ENCODE results near the gene WASF3.

Gene WASF3

DNA sequence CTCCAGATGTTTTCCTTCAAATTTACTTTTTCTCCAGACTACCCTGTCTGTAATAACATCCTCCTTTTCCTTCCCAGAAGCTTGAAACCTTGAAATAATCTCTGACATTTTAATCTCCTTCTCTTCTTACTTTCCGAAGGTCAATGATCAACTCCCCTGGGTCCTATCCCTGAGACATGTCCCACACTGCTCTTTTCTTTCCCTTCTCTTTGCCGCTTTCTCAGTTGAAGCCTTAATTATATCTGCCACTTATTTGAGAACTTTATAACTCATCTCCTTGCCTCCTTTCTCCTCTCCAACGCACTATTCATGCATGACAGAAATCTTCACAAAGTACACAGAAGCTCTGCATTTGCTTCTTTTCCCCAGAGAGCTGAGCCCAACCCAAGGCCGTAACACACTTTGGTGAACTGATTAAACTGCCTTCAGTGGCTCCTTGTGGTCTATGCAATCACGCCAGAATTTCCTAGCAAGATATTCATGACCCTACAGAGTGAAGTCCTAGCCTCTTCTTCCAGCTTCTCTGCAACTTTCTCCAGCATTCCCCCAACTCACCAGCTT lies 9.2 kb upstream of the WASF3 start:
- no peaks in the 10 kb centered on the region for H3K9me3 ChIP-seq (ENCODE audit: control insufficient read depth, insufficient read depth, low read length)
- H3K27me3 ChIP-seq (ENCODE audit: control insufficient read depth, low read length), result no peaks in the 10 kb centered on the region
- H3K4me1 ChIP-seq (ENCODE audit: control insufficient read depth, low read length), result no peaks in the 10 kb centered on the region
- H4K20me1 ChIP-seq (ENCODE audit: control insufficient read depth, insufficient read depth, low read depth, low read length), result no peaks in the 10 kb centered on the region
- no peak overlapping the region for H3K4me3 ChIP-seq (ENCODE audit: low read length)
- no peak overlapping the region for H3K4me2 ChIP-seq (ENCODE audit: low read length)
- H3F3A ChIP-seq (ENCODE audit: control insufficient read depth, insufficient read depth), result no peaks in the 10 kb centered on the region
- TF ChIP-seq, protein P1, sequence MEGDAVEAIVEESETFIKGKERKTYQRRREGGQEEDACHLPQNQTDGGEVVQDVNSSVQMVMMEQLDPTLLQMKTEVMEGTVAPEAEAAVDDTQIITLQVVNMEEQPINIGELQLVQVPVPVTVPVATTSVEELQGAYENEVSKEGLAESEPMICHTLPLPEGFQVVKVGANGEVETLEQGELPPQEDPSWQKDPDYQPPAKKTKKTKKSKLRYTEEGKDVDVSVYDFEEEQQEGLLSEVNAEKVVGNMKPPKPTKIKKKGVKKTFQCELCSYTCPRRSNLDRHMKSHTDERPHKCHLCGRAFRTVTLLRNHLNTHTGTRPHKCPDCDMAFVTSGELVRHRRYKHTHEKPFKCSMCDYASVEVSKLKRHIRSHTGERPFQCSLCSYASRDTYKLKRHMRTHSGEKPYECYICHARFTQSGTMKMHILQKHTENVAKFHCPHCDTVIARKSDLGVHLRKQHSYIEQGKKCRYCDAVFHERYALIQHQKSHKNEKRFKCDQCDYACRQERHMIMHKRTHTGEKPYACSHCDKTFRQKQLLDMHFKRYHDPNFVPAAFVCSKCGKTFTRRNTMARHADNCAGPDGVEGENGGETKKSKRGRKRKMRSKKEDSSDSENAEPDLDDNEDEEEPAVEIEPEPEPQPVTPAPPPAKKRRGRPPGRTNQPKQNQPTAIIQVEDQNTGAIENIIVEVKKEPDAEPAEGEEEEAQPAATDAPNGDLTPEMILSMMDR (IDR thresholded peaks at IDR 0.05; ENCODE audit: low read depth, low read length, poor library complexity, severe bottlenecking), result no peak
- no peak for TF ChIP-seq EZH2phosphoT487 (IDR thresholded peaks at IDR 0.05; ENCODE audit: borderline replicate concordance, low read length)
- no peak overlapping the region for H3K27ac ChIP-seq (ENCODE audit: low read depth, low read length)
- no peaks in the 10 kb centered on the region for H3K36me3 ChIP-seq (ENCODE audit: control insufficient read depth, low read length)
- no peaks in the 10 kb centered on the region for H3K9me2 ChIP-seq (replicated peaks; ENCODE audit: control insufficient read depth, low read length)
- H3K79me2 ChIP-seq (ENCODE audit: control insufficient read depth, low read length), result no peaks in the 10 kb centered on the region

DNA sequence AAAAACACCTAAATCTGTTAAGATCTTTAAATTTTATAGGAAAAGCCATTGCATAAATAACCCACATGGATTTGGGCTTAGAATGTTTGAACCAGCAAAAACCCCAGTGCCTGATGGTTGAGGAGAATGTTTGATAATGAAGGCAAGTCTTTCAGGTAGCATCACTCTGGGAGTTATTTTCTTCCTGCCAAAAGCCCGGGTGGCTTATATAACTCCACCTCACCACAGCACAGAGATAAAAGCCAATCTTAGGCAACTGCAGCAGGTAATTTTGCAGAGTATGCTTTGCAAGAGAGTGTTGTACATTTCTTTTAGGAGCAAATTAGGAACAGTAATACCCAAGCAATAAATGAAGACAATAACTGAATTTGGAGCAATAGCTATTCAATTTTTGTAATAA lies 7.8 kb upstream of the WASF3 start:
- H3K4me3 ChIP-seq (ENCODE audit: low read length), result no peak overlapping the region
- no peaks in the 10 kb centered on the region for H3K9me3 ChIP-seq (ENCODE audit: control insufficient read depth, insufficient read depth, low read length)
- H3K4me2 ChIP-seq (ENCODE audit: low read length), result no peak overlapping the region
- no peaks in the 10 kb centered on the region for H3F3A ChIP-seq (ENCODE audit: control insufficient read depth, insufficient read depth)
- no peaks in the 10 kb centered on the region for H3K9me2 ChIP-seq (replicated peaks; ENCODE audit: control insufficient read depth, low read length)
- no peaks in the 10 kb centered on the region for H3K79me2 ChIP-seq (ENCODE audit: control insufficient read depth, low read length)
- H3K4me1 ChIP-seq (ENCODE audit: control insufficient read depth, low read length), result no peaks in the 10 kb centered on the region
- no peaks in the 10 kb centered on the region for H4K20me1 ChIP-seq (ENCODE audit: control insufficient read depth, insufficient read depth, low read depth, low read length)
- no peaks in the 10 kb centered on the region for H3K36me3 ChIP-seq (ENCODE audit: control insufficient read depth, low read length)
- H3K27me3 ChIP-seq (ENCODE audit: control insufficient read depth, low read length), result no peaks in the 10 kb centered on the region
- no peak overlapping the region for H3K27ac ChIP-seq (ENCODE audit: low read depth, low read length)
- TF ChIP-seq EZH2phosphoT487 (IDR thresholded peaks at IDR 0.05; ENCODE audit: borderline replicate concordance, low read length), result no peak
- TF ChIP-seq, protein P1 (IDR thresholded peaks at IDR 0.05; ENCODE audit: low read depth, low read length, poor library complexity, severe bottlenecking), result no peak

DNA sequence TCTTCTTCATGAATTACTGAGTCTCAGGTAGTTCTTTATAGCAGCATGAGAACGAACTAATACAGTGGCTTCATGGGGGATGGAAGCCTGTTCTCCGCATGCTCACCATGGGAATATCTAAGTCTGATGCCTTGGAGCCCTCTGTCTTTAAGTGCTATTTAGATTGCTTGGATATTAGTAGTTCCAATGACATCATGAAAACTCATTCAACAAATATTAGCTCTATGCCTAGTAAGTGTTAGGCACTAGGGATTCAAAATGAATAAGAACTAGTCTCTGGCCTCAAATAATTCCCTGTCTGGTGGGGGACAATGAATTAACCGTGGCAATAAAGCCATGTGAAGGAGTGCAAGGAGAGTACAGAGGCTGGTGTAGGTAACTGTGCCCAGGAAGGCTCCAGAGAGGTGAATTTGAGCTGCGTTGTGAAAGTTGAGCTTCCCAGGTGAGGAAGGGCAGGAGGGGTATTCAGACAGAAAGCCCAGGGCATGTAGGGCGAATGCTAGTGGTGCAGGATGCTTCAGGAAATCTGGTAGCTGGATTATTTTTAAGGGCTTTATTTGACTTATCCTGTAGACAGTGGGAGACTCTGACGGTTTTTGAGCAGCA lies 6.1 kb upstream of the WASF3 start:
- Histone ChIP-seq H3K36me3 (ENCODE audit: control insufficient read depth, low read length) (no peaks in the 10 kb centered on the region), H4K20me1 (ENCODE audit: control insufficient read depth, insufficient read depth, low read depth, low read length) (no peaks in the 10 kb centered on the region), H3K27me3 (ENCODE audit: control insufficient read depth, low read length) (no peaks in the 10 kb centered on the region), H3K4me1 (ENCODE audit: control insufficient read depth, low read length) (no peaks in the 10 kb centered on the region), H3K4me2 (ENCODE audit: low read length) (no peak overlapping the region), H3K4me3 (ENCODE audit: low read length) (no peak overlapping the region), H3K9me2 (replicated peaks; ENCODE audit: control insufficient read depth, low read length) (no peaks in the 10 kb centered on the region), H3F3A (ENCODE audit: control insufficient read depth, insufficient read depth) (no peaks in the 10 kb centered on the region), H3K27ac (ENCODE audit: low read depth, low read length) (no peak overlapping the region), H3K9me3 (ENCODE audit: control insufficient read depth, insufficient read depth, low read length) (no peaks in the 10 kb centered on the region), H3K79me2 (ENCODE audit: control insufficient read depth, low read length) (no peaks in the 10 kb centered on the region)
- TF ChIP-seq, protein P1 (IDR thresholded peaks at IDR 0.05; ENCODE audit: low read depth, low read length, poor library complexity, severe bottlenecking), result no peak
- TF ChIP-seq EZH2phosphoT487 (IDR thresholded peaks at IDR 0.05; ENCODE audit: borderline replicate concordance, low read length), result no peak
